Right kidney (tissue), 1 donor: Measurements from ENCODE around the gene OLFML3.
"Not testable (repeated sequence)": the region's sequence is repeated elsewhere in the genome, so short reads cannot be mapped to it uniquely, and the experiment has no call there.

ENCODE experiments used
- DNase-seq: peaks from one replicate; pipeline ENCODE4 v3.0.0-alpha.2; 2016

The OLFML3 gene

DNA sequence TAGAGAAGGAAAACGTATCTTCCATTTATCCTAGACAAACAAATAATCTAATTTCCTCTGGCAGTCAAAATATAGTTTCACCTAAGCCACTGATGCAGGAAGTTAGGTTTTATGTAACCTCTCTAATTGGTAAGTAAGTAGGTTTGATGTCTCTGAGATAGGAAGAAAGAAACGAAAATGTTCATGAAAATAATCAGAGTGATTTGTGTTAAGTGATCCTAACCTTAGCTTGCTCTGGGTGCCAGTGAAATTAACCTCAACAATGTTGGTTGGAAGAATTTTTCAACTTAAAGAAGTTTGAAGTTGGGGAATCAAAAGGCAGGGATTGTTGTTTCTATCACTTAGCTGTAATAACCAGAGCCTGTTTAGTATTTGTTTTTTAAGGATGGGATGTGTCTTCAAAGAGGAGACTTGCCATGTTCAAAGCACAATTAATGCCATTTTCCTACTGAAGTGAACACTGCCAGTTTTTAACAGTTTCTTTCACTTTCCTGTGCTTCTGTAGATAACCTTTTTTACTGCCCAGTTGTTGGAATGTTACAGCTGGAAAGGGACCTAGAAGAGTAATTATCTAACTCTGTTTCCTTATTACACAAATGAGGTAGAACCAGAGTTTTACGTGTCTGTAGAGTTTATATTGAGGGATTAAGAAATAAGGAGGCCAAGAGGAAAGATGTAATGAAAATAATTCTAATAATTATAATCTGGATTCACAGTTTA lies 31.7 kb upstream of the OLFML3 start:
- DNase-seq: no peak

DNA sequence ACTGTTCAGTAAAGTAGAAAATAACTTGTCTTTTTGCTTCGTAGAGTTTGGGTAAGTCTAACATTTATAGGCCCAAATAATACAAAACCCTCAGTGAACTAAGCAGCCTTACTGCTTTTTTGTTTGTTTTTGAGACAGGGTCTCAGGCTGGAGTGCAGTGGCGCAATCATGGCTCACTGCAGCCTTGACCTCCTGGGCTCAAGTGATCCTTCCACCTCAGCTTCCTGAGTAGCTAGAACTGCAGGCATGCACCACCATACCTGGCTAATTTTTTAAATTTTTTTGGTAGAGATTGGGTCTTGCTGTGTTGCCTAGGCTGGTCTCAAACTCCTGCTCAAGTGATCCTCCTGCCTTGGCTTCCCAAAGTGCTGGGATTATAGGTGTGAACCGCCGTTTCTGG lies 31.1 kb upstream of the OLFML3 start:
- DNase-seq: not testable (repeated sequence)

GRCh38 chr1:113949007-113949406 lies 30.3 kb upstream of the OLFML3 start:
- no peak for DNase-seq

DNA sequence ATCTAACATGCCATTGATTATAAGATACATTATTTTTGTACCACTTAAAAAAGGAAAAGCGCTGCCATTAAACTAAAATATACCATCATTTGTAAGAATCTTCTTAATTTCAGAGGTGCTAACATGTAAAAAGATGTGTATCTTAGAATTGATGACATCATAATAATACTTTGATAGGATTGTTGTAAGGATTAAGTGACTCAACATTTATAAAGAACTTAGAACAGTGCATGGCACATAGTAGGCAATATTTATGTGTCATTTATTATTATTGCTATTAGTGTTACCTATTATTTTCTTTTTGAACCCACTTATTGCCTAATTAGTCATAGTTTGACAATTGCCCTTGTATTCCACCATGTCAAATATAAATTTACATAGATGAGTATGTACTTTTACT lies 28.4 kb upstream of the OLFML3 start:
- DNase-seq: no peak

DNA sequence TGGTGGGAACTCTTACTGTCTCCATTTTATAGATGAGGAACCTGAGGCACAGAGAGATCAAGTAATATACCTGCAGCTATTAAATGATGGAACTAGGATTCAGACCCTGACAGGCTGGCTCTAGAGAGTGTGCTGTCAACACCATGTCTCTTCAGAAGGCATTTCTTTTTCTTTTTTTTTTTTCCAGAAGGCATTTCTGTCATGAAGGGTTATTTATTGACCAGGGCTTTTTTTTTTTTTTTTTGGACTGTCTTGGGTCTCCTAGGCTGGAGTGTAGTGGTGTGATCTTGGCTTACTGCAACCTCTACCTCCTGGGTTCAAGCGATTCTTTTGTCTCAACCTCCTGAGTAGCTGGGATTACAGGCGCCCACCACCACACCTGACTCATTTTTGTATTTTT lies 27.6 kb upstream of the OLFML3 start:
- no peak for DNase-seq

DNA sequence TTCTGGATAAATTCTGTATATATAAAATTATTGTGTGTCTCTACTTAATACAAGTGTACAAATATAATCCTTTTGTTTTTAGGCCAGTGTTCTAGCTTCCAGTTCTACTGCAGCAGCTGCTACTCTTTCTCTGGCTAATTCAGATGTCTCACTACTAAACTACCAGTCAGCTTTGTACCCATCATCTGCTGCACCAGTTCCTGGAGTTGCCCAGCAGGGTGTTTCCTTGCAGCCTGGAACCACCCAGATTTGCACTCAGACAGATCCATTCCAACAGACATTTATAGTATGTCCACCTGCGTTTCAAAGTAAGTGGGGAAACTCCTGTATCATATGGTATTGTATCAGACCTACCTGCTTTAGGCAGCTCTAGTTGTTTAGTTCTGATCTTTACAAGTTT lies 21.3 kb upstream of the OLFML3 start:
- DNase-seq: no peak

GRCh38 chr1:113958691-113959090 lies 20.6 kb upstream of the OLFML3 start:
- no peak for DNase-seq

GRCh38 chr1:113963281-113963906 lies 15.9 kb upstream of the OLFML3 start:
- DNase-seq: no peak

DNA sequence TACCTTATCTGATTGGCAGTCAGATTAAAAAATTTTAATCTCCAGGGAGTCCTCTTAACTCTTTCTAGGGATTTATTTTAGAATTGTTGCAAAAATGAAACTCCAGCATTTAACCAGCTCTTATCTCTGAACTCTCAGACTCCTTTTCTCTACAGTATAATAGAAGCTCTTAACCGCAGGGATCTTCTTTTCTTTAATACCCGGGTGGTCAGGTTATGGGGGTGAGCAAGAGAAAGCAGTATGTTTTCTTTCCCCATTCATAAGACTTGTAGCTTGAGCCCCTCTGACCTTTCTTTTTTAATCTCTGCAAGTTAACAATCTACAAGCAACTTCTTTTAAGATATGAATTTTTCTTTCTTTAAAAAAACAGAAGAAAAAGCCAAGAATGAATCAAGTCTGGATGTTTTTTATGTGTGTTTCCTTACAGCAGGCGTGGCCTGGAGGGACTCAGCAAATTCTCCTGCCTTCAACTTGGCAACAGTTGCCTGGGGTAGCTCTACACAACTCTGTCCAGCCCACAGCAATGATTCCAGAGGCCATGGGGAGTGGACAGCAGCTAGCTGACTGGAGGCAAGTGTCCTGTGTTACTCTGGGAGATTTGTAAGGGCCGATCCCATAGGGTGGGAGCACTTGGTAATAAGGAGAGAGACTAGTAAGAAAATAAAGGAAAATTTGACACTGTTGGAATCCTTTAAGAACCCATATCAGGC lies 13.4 kb upstream of the OLFML3 start:
- DNase-seq: no peak

DNA sequence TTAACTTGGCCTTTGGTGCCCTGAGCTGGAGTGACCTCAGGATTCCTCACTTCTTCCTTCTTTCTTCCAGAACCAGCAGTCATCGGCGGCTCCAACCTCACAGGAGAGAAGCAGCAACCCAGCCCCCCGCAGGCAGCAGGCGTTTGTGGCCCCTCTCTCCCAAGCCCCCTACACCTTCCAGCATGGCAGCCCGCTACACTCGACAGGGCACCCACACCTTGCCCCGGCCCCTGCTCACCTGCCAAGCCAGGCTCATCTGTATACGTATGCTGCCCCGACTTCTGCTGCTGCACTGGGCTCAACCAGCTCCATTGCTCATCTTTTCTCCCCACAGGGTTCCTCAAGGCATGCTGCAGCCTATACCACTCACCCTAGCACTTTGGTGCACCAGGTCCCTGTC lies 6.3 kb upstream of the OLFML3 start:
- DNase-seq: no peak

- DNase-seq: no peak
These were observed 3.9 kb upstream of the OLFML3 start for GRCh38 chr1:113975211-113975895.

DNA sequence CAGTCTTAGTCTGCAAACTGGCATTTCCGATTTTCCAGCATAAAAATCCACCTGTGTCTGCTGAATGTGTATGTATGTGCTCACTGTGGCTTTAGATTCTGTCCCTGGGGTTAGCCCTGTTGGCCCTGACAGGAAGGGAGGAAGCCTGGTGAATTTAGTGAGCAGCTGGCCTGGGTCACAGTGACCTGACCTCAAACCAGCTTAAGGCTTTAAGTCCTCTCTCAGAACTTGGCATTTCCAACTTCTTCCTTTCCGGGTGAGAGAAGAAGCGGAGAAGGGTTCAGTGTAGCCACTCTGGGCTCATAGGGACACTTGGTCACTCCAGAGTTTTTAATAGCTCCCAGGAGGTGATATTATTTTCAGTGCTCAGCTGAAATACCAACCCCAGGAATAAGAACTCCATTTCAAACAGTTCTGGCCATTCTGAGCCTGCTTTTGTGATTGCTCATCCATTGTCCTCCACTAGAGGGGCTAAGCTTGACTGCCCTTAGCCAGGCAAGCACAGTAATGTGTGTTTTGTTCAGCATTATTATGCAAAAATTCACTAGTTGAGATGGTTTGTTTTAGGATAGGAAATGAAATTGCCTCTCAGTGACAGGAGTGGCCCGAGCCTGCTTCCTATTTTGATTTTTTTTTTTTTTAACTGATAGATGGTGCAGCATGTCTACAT lies 2.5 kb upstream of the OLFML3 start:
- DNase-seq: peak; percentile 23

GRCh38 chr1:113977906-113978305 lies 1.4 kb upstream of the OLFML3 start:
- DNase-seq: no peak

GRCh38 chr1:113980110-113980509 lies 836 bp downstream of the OLFML3 start:
- peak; percentile 61 for DNase-seq

GRCh38 chr1:113981962-113982931 lies 3.0 kb downstream of the OLFML3 start:
- DNase-seq: peak; percentile 55

DNA sequence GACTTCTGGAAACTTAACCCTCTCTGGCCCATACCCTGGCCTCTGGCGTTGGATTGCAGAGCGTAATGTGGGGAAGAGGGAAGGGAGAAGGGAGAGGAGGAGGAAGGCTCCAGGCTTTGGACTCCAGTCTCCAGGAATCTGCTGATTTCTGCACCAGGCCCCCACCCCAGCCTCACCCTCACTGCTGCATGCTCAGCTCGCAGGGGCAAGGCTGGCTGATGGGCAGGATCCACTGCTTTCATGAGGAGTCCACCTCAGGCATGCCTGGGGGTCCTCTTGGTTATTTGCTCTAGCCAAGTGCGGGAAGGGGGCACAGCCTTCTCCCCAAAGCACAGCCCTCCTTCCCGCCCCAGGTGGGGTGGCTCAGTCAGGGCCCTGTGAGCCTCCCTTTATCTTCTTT lies 3.7 kb downstream of the OLFML3 start:
- no peak for DNase-seq

- no peak for DNase-seq
These were observed 4.1 kb downstream of the OLFML3 start for GRCh38 chr1:113983391-113983790.

DNA sequence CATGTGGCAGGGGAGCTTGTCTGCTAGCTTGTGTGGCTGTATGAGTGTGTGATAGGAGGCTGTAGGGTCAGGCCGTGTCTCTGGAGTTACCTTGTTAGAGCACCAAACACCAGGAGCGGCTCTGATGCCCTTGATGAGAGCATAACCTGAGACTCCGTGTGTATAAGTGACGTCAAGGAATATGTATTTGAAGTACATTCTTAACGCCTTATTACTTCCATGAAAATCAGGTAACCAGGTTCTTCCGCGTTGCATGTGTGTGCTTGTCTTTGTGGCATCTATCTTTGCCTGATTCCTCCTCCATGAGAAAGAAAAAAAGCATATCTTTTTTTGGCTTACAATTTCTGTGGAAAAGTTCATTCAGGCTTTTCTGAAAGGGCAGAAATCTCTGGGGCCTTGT lies 4.6 kb downstream of the OLFML3 start:
- DNase-seq: no peak

GRCh38 chr1:113984710-113985109 lies 5.4 kb downstream of the OLFML3 start:
- peak; percentile 18 for DNase-seq

GRCh38 chr1:113986802-113987201 lies 7.5 kb downstream of the OLFML3 start:
- no peak for DNase-seq

GRCh38 chr1:113987259-113987658 lies 8.0 kb downstream of the OLFML3 start:
- DNase-seq: no peak
